SK-N-DZ (cell line): ENCODE data around the gene ASCC1.
"Not testable (repeated sequence)": the region's sequence is repeated elsewhere in the genome, so short reads cannot be mapped to it uniquely, and the experiment has no call there.

ENCODE experiments used
- DNase-seq: peaks from one replicate; pipeline ENCODE4 v3.0.0-alpha.2; 2015; ENCODE audit warnings: low spot score

The ASCC1 gene

GRCh38 chr10:72219235-72219814 is 3.2 kb upstream of the ASCC1 start:
- no peak for DNase-seq

DNA sequence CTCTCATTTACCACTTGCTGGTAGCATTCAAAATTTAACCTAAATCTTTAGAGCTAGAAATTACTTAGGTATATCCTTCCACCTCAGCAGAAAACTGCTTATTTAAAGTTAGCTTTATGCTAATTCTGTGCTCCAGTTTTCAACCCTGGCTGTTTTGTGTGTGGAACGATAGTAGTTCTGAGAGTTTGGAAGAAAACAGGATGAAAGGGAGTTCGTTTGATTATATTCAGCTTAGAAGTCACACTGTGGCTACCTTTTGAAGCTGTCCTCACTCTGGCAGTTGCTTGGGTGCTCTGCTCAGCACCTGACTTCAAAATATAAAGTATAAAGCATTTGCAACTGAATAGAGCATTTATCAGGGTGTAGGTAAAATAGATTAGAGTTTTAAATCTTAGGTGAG is 2.6 kb upstream of the ASCC1 start:
- no peak for DNase-seq

GRCh38 chr10:72218325-72218724 is 2.2 kb upstream of the ASCC1 start:
- DNase-seq = no peak

DNA sequence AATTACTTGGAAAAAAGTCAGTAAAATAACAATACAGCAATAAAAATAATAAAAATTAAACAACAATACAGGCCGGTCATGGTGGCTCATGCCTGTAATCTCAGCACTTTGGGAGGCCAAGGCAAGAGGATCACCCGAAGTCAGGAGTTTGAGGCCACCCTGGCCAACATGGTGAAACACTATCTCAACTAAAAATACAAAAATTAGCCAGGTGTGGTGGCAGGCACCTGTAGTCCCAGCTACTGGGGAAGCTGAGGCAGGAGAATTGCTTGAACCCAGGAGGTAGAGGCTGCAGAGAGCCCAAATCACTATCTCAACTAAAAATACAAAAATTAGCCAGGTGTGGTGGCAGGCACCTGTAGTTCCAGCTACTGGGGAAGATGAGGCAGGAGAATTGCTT is 4.2 kb downstream of the ASCC1 start:
- not testable (repeated sequence) for DNase-seq

DNA sequence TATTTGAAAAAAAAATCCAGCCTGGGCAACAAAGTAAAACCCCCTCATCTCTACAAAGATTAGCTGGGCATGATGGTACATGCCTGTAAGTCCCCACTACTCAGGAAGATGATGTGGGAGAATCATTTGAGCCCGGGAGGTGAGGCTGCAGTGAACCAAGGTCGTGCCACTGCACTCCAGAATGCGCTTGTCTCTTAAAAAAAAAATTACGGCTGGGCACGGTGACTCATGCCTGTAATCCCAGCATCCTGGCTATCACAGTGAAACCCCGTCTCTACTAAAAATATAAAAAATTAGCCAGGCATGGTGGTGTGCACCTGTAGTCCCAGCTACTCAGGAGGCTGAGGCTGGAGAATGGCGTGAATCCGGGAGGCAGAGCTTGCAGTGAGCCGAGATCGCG is 4.7 kb downstream of the ASCC1 start:
- DNase-seq = not testable (repeated sequence)

DNA sequence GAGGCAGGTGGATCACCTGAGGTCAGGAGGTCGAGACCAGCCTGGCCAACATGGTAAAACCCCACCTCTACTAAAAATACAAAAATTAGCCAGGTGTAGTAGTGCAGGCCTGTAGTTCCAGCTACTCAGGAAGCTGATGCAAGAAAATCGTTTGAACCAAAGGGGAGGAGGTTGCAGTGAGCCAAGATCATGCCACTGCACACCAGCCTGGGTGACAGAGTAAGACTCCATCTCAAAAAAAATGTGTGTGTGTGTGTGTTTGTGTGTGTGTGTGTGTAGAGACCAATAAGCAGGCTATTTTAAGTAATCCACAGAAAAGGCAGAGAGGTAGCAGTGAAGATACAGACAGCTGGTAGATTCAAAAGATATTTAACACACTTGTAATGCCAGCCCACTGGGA is 7.5 kb downstream of the ASCC1 start:
- DNase-seq = not testable (repeated sequence)

- DNase-seq = no peak
Measured at GRCh38 chr10:72206511-72207229, 9.4 kb downstream of the ASCC1 start.

GRCh38 chr10:72204724-72205123 is 11.4 kb downstream of the ASCC1 start:
- DNase-seq = no peak

DNA sequence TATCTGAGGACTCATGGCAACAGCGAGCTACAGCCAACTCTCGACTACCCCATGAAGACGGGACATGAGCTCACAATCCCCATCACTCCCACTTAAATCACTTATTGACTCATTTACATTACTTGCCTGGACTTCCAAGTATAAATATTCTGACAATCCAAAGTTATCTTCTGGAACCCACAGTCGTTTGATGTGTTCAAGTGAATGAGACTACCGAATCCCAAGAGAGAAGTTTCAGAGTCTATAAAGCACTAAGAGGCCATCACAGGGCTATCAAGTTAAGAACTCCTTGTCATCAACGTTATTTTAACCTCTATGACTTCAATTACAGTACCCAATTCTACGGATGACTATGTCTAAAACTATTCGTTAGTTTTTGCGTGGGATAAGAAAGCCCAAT is 11.8 kb downstream of the ASCC1 start:
- DNase-seq = no peak

DNA sequence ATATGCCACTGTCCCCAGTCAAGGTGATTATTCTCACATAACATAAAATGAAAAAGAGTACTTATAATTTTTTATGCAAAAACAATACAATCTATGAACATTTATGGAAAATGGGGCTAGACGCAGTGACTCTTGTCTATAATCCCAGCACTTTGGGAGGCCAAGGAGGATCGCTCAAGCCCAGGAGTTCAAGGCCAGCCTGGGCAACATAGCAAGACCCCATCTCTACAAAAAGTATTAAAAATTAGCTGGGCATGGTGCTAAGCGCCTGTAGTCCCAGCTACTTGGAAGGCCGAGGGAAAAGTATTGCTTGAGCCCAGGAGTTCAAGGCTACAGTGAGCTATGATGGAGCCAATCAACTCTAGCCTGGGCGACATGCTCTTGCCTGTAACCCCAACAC is 14.8 kb downstream of the ASCC1 start:
- DNase-seq = no peak

DNA sequence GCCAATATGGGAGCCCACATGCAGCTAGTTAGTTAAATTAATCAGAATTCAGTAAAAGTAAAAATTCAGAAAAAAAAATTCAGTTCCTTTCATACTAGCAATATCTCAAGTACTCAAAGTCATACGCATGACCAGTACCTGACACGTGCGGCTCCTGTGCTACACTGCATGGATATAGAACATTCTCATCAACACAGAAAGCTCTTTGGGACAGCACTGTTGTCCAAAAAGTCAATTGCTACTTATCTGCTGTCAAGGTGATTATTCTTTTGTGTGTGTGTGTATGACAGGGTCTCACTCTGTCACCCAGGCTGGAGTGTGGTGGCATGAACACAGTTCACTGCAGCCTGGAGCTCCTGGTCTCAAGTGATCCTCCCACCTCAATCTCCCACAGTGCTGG is 15.2 kb downstream of the ASCC1 start:
- no peak for DNase-seq

- no peak for DNase-seq
Measured at GRCh38 chr10:72194949-72195348, 21.1 kb downstream of the ASCC1 start.

- DNase-seq = no peak
Measured at GRCh38 chr10:72186982-72187330, 29.1 kb downstream of the ASCC1 start.

GRCh38 chr10:72186258-72186981 is 29.7 kb downstream of the ASCC1 start:
- no peak for DNase-seq

GRCh38 chr10:72184156-72184555 is 31.9 kb downstream of the ASCC1 start:
- no peak for DNase-seq

GRCh38 chr10:72177454-72177853 is 38.6 kb downstream of the ASCC1 start:
- no peak for DNase-seq

DNA sequence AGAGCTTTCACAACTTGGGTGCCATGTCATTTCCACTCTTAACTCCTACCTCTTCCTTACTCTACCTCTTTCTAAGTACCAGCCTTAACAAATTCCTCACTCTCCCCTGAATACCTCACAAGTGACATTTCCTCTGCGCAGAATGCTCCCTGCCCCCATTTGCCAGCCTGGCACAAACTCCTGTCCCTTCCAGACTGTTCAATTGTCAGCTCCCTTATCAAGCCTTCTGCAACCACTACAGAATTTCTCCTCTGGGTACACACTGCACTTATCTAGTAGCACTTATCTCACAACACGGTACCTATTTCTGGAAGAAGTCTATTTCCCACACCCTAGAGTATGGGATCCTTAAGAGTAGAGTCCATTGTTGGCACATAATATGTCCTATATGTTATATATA is 39.4 kb downstream of the ASCC1 start:
- no peak for DNase-seq

- no peak for DNase-seq
Measured at GRCh38 chr10:72175149-72175548, 40.9 kb downstream of the ASCC1 start.

DNA sequence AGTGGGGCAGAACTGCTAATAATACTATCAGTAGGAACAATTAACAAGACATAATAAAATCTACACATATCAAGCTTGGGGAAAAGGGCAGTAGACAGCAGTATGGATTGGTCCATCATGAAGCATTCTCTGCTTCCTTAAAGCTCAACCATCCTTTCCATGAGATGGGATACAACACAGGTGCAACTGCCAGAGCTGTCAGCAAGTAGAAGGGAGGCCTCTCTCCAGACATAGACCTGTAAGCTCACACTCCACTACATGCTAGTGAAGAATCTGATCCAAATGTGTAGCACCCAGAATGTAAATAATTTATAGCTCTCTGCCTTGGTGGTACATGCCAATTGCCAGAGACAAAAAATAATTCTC is 41.8 kb downstream of the ASCC1 start:
- DNase-seq = no peak

DNA sequence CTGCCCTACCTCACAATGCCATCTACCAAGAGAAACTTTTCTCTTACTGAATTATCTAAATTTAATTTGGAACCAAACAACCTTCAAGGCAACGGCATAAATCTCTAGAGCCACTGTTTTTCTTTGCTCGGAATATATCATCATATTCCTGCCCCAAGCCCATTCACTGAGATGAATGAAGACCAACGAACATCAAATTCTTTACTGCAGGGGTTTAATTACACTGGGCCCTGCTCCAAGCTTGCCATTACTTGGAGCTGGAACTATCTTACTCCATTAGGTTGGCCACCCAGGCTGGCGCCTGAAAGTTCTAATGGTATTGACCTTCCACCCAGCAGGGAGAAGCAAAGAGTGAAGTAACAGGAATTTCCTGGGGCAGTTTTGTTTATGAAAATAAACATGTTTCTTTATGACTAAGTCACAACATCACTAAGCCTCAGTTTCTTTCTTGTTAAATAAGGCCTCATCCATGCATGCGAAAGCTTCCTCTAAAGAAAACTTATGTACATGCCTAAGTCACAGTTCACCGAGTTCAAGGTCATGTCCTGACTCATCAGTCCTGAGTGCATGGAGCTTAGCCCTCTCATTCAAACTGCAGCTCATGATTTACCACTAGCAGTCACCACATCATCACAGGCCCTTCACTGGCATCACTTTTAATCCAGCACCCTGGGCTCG is 42.3 kb downstream of the ASCC1 start:
- no peak for DNase-seq

GRCh38 chr10:72173262-72173618 is 42.8 kb downstream of the ASCC1 start:
- DNase-seq = no peak

DNA sequence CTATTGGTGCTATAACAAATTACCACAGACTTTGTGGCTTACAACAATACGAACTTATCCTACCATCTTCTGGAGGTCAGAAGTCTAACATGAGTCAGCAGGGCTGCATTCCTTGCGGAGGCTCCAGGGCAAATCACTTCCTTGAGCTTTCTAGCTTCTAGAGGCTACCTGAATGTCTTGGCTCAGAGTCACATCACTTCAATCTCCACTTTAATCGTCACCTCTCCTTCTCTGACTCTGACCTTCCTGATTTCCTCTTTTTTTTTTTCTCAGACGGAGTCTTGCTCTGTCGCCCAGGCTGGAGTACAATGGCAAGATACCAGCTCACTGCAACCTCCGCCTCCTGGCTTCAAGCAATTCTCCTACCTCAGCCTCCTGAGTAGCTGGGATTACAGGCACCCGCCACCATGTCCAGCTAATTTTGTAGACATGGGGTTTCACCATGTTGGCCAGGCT is 44.9 kb downstream of the ASCC1 start:
- no peak for DNase-seq

DNA sequence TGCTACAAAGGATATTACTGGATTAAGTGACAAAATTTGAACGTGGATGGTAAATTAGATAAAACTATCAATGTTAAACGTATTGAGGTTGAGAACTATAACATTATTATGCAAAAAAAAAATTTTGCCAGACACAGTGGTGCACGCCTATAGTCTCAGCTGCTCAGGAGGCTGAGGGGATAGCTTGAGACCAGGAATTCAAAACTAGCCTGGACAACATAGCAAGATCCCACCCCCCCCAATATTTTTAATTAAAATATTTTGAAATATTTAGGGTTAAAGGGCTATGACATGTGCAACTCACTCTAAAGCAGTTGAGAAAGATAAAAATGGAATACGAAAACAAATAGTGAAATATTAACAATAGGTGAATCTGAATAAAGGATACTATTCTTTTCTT is 45.3 kb downstream of the ASCC1 start:
- DNase-seq = no peak
